HG03432 (cell line): ENCODE data around the gene L2HGDH.

Experiments used
- ATAC-seq: cut with Tn5 transposase; IDR thresholded peaks from one replicate; pipeline ENCODE4 v1.9.1; 2021; ENCODE audit warnings: mild to moderate bottlenecking, moderate library complexity; ENCODE audit not compliant: unreplicated experiment

Gene L2HGDH

DNA sequence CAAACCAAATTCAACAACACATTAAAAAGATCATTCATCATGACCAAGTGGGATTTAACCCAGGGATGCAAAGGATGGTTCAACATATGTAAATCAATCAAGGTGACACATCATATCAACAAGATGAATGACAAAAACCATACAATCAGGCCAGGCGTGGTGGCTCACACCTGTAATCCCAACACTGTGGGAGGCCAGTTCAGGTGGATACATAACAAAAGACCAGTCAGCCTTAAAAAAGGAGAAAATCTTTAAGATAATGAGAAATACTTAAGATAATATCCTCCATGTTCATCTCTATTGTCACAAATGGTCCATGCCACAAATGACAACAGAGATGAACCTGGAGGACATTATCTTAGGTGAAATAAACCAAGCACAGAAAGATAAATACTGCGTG is 12.4 kb downstream of the L2HGDH start:
- no peak for ATAC-seq

DNA sequence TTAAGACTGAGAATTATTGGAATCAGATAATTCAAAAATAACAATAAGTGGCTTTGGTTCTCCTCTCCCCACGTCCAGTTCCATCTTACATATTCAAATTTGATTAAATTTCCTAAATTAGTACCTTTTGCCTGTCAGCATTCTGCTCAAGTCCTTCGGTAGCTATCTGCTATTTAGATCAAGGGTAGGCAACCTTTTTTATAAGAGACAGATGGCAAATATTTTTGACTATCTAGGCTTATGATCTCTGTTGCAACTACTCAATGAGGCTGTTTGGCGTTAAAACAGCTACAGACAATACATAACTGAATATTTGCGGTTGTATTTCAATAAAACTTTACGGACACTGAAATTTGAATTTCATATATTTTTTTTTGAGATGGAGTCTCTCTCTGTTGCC is 21.7 kb downstream of the L2HGDH start:
- no peak for ATAC-seq

DNA sequence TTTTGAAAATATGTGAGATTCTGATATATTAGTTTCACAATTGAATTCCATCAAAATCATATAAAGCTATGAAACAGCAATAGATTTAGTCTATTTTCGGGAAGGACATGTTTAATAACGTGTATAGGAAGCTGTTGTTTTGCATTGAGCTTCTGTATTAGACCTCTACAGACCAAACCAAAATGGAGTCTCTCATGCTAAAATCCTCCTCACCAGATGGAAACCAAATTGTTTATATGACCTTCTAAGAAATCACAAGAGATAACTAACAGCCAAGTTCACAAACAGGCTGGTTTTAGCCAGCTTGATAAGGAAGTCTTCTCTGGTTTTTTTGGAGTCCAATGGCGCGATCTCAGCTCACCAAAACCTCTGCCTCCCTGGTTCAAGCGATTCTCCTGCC is 23.9 kb downstream of the L2HGDH start:
- no peak for ATAC-seq

DNA sequence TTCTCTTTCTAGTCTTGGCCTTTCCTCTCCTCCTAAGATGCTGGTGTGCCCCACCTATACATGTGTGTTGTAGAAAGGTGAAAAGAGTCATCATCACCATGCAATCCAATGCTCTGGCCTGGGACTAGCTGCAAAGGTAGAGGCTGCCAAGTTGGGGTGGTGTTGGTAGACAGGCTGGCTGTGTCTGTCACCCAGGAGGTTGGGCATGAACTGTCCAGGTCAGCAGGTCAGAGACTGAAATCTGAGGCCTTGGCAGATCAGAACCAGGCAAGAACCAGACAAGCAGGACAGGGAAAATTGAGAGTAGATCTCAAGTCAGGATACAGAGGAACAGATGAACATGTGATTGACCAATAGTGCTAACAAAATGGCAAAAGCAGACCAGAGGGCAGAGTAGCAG is 26.2 kb downstream of the L2HGDH start:
- ATAC-seq = no peak

DNA sequence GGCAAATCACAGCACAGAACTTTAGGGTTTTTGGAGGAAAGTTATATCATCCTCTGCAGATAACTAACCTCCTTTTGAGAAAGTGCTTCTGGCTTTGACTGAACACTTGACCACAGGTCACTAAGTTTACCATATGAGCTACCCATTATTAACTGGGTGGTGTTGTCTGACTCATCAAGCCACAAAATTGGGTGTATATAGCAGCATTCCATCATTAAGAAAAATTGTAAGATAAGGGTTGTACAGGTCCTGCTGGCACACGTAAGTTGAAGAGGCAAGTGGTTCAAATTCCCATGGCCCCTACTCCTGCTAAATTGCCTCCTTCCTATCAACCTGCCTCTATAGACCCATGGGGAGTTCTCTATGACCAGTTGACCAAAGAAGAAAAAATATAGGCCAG is 39.5 kb downstream of the L2HGDH start:
- no peak for ATAC-seq

- no peak for ATAC-seq
Observed at GRCh38 chr14:50270932-50271331, 41.1 kb downstream of the L2HGDH start.

- ATAC-seq = no peak
Observed at GRCh38 chr14:50265029-50265428, 47.0 kb downstream of the L2HGDH start.

GRCh38 chr14:50263321-50263720 is 48.7 kb downstream of the L2HGDH start:
- no peak for ATAC-seq

- ATAC-seq = no peak
Observed at GRCh38 chr14:50262865-50263264, 49.2 kb downstream of the L2HGDH start.

GRCh38 chr14:50260511-50260910 is 51.5 kb downstream of the L2HGDH start:
- ATAC-seq = no peak

DNA sequence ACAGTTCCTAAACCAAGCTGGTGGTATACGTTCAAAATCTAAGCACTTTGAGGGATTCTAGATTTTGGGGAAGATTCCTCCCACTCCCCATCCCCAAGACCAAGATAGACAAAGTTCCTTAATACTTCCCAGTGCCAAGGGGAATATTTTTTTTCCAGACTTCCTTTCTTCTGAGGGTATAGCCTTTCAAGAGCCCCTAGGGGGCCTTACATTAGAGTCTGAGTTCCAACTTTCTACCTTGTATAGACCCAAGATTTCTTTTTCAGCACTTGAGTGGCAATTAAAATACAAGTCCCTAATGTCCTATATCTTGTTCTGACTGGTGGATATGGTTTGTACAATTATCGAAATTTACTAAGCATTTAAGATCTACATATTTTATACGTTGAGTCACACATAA is 52.0 kb downstream of the L2HGDH start:
- no peak for ATAC-seq

- ATAC-seq = no peak
Observed at GRCh38 chr14:50257732-50258131, 54.3 kb downstream of the L2HGDH start.

DNA sequence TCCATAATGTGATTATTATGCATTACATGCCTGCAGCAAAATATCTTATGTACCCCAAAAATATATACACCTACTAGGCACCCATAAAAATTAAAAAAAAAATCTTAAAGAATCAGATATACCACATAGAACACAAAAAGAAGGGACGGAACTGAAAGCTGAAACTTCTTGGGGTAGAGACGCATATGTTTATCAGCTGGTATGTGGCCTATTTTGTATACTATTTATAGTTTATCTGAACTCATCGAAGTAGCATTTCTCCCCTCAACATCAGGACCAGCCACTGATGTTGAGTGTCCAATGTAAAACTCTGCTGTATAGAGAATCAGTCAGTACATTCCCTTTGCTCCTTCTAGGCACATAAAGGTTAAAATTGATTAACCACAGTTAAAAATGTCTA is 57.8 kb downstream of the L2HGDH start:
- no peak for ATAC-seq

DNA sequence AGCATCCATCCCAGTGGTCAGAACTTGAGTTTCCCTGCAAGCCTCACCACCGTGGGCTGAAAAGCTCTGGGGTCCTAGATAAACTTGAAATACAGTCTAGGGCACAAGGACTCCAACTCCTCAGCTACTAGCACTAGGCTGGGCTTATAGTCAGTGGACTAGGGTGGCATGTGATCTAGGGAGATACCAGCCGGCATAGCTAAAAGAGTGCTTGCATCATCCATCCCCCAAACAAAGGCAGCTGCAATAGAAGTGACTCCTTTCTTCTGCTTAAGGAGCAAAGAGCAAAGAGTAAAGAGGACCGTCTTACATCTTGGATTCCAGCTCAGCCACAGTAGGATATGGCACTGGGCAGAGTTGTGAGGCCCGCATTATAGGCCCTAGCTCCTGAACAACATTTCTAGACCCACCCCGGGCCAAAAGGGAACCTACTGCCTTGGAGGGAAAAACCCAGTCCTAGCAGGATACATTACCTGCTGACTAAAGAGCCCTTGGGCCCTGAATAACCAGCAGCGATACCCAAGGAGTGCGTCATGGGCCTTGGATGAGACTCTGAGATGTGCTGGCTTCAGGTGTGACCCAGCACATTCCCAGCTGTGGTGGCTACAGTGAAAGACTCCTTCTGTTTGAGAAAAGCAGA is 62.8 kb downstream of the L2HGDH start:
- no peak for ATAC-seq

- ATAC-seq = no peak
Observed at GRCh38 chr14:50247245-50247644, 64.8 kb downstream of the L2HGDH start.

DNA sequence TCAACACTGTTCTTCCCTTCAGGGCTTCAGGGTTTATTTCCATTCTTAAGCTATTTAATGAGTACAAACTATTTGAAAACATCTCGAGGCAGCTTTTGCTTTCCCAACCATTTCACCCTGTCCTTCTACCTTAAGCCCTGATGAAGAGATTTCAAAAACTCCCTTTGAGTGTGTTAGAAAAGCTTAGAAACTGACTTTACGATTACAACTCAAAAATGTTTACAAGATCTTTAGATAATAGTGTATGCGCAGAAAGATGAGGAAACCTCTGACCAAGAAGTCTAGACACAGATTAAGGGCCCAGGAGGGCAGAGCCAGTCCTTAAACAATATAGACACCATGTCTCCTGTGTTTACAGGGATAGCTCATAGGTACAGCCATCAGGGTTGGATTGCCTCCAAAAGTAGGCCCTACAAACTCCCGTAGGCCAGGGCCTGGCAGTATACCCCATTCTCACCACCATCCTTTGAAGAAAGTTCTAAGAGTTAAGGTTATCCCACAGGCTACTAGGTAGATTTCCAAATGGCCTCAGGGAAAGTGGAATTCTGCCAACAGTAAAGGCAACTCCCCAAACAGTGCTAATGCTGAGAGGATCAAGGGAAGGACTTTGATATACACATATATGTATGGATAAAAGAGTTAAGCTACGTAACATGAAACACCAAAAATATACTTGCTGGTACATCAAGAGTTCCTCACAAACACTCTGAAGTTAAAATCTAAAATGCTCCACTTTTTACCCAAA is 69.3 kb downstream of the L2HGDH start:
- no peak for ATAC-seq

DNA sequence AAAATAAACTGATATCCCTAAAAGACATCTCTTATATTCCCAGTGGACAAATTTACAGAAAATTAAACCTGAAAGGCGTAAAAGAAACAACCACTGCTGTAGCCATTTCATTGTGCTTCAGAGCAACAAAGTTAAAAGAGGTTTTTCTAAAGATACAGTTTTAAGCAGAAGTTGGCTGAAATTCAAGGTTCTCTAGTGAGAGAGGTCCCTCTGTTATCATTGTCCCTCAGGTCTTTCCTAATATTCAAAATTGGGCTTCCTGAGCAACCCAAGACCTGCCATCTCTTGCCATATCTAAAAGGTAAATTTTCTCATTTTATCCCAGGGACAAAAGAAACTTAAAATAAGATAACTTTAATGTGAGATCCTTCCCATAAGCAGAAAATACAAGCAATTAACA is 69.9 kb downstream of the L2HGDH start:
- ATAC-seq = no peak

DNA sequence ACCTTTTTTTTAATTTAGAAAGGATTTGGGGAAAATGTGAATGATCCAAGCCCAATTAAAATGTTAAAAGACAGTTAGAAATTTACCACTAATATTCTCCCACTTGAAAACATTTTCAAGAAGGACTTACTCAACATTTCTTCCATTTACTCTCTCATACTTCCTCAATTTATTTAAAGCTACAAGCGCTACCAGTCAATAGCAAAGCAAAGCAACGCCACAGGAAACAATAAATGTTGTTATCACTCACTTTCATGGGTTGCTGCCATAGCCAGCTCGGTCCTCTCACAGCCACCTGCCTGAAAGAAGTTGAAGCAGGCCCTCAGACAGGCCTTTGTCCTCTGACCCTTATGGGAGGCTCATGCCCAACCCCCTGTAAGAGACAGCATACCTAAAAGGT is 74.6 kb downstream of the L2HGDH start:
- ATAC-seq = no peak

DNA sequence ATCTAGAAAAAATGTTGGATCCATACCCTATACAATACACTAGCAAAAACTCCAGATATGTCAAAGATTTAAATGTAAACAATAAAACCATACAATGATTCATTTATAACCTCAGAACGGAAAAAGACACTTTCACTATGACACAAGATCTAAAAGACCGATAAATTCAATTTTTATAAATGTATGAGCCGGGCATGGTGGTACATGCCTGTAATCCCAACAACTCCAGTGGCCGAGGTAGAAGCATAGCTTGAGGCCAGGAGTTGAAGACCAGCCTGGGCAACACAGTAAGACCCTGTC is 78.1 kb downstream of the L2HGDH start:
- no peak for ATAC-seq

- no peak for ATAC-seq
Observed at GRCh38 chr14:50233166-50233950, 78.7 kb downstream of the L2HGDH start.

GRCh38 chr14:50232276-50232642 is 79.8 kb downstream of the L2HGDH start:
- no peak for ATAC-seq
